GM18907 (cell line): ENCODE data around the gene C16orf90.

Experiments
- ATAC-seq: cut with Tn5 transposase; IDR thresholded peaks from one replicate; pipeline ENCODE4 v1.9.1; 2021; ENCODE audit warnings: mild to moderate bottlenecking, moderate library complexity; ENCODE audit not compliant: unreplicated experiment

Gene C16orf90

DNA sequence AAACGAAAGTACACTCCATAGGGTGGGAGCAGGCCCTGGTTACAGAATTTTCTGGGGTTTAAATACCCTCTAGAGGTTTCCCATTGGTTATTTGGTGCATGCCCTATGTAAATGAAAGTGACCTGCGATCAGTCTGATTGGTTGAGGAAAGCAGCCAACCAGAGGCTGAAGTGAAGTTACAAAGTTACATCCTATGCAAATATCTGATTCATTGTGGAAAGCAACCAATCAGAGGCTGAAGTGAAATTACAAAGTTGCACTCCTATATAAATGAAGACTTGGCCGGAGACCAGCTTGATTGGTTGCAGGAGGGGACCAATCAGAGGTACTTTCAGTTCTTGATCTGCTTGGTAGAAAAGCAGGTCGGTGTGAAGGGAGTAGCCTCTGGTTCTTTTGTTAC is 27.4 kb downstream of the C16orf90 start:
- ATAC-seq: no peak

DNA sequence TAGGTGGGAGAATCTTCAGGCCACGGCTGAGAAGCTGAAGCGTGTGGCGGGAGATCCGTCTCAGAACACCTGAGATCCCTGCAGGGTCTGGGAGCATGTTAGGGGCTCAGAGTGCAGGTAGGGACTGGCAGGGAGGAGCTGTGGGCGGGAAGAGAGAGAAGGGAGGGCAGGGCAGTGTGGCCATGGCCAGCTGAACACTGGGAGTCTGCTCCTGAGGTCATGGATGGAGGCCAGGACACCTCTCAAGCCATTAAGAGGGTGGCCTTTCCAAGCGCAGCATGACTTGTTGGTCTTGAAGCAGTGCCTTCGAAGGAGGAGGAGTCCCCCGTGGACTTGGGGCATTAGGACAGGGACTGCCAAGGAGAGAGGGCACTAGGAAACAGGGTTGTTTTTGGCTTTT is 28.1 kb downstream of the C16orf90 start:
- ATAC-seq: no peak

DNA sequence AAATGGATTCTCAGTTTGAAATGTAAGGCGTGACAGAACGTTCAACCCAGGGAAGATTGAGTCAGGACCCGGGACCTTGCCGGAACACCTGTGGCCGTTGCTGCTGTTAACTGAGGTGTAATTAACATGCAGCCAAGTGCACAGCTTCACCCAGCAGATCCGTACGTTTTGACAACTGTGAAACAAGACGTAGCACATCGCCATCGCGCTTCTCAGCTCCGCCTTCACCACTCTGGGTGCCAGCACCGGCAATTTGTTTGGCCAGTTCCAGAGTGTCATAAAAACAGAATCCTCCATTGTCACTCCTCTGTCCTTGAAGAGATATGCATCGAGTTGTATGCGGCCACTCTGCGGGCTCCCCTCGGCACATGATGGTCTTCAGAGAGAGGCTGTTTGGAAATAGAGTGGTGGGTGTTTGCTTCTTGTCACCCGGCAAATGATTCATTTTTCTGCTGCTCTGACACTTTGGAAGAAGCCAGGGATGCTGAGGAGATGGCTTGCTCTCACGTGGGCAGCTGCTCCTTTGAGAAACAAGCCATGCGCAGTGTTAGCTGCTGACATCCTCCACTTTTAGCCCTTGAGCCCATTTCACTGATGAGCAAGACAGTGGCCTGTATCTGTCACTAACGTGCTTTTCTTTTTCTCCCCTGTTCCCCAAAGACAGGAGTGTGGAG is 29.2 kb downstream of the C16orf90 start:
- no peak for ATAC-seq

DNA sequence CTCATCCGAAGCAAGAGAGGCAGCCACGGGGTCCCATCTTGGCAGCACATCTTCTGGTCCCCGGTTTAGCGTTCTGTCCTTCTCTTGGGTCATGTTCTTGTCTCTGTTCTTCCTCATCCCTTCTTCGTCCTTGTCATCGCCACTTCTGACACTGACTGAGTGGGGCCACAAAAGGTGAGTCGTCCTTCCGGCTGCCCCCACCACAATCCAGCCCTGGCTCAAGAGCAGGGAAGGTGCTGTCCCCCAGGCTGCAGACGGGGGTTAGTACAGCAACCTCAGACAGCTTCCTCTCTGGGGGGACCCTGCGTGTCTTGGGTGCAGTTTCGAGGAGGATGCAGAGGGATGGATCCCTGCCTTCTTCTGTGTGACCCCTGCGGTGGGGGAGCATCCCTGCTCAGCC is 30.0 kb downstream of the C16orf90 start:
- no peak for ATAC-seq

DNA sequence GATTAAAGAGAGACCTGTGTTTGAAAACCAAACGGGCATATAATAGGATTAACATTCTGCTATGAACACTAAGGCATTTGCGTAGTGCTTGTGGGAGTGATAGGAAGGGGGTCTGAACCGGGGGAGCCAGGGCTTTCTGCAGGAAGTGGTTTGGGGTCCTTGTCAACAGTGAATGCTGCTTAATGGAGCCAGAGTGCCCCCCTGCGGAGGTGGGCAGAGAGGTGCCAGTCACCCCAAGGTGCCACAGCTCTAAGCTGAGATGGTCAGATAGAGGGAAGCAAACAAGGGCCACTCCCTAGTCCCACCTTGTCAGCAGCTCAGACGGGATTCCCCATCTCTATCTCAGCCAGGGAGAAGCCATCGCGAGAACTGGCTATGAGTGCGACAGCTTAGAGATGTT is 34.1 kb downstream of the C16orf90 start:
- no peak for ATAC-seq

DNA sequence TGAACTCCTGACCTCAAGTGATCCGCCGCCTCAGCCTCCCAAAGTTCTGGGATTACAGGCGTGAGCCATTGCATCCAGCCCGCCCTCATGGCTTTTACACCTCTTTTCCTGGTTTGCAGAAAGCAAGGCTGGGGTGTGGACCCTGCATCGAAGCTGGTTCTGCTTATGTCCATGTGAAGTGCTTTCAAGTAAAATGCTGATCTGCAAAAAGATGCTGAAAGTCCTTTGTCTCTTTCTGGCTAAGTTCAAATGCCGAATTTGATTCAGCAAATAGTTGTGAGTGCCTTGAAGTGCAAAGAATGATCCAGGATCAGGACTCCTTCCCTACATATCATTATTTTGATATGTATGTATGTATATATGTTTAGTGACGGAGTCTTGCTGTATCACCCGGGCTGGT is 34.7 kb downstream of the C16orf90 start:
- no peak for ATAC-seq

DNA sequence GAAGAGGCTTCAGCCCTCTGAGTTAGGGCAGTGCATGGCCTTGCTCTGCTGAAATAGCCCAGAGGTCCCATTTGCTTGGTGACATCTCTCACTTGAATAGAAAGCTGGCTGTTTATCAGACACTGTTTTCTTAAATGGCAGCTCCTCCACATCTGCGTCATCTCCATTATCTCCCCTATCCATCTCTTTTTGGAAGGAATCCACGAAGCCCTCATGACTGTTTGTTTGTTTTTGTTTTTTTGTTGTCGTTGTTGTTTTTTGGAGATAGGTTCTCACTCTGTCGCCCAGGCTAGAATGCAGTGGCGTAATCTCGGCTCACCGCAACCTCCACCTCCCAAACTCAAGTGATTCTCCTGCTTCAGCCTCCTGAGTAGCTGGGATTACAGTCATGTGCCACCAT is 35.2 kb downstream of the C16orf90 start:
- no peak for ATAC-seq

DNA sequence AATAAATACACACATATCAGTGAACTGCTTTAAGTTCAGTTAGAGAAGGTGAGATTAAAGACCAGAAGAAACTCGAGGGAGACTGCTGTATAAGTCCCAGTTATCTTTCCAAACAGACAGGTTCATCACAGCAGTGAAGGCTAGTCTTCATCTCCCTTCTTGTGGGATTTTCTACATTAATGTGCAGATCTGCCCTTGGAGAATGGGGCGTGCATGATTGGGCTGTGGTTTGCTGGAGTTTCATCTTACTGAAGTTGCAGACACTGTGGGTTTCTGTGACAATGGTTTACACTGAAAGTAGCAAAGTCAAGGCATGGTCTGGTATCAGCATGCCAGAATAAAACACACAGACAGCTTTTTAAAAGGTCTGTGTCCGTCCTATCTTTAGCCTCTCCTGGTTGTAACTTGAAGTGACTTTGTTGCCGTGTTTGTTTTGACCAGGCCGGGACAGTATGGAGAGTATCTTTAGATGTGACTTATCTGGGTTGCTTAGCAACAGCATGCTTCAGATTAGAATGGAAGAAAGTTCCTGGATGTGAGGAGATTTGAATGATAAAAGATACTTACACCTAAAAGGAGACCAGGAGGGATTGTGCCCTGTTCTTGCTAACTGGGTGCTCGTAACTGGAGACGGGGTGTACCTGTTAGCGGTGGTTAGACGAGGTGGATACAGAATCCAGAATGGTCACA is 35.7 kb downstream of the C16orf90 start:
- ATAC-seq: no peak

DNA sequence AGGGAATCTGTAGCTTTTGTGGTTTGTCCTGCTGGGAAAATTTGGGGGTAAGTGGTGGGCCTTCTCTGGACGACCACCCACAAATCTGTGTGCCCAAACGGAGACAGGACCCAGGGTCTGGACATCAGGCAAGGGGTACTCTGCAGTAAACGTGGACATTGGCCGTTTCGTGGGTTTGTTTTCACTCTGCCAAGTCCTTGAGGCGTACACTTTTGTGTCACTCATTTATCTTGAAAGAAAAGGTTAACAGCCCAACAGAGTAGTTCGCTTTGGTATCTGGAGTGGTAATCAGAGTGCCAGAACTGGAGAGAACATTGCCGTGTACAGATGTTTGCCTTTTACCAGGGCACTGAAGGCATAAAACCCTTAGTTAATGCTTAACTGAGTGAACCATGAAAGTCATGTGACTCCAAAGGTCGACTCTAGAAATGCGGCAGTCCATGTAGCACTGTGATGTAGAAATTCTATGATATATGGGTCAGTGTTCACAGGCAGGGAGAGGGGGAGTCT is 36.4 kb downstream of the C16orf90 start:
- peak; percentile 41 for ATAC-seq

DNA sequence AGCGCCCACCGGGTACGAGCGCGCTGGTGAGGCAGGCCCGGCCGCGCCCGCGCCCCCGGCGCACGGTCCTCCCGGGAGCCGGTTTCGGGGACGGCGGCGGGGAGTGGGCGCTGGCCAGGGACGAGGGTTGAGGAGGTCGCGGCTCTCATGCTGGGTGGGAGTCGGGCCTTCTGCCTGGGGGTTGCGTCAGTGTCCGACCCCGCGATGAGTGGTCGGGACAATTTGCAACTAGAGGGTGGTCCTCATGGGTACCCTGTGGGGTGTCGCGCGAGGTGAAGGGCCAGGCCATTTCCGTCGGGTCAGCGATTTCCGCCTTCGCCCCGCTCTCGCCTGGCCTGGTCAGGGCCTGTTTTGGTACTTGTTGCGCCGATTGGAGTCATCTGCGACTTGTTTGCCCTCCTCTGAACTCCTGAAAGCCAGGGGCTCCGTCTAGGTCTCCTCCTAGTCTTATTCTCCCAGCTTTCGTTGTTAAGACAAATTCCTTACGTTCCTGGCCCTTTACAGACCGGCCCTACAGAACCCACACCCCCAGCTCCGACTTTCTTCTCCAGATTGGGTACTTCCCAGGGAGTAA is 36.9 kb downstream of the C16orf90 start:
- peak; percentile 10 for ATAC-seq

DNA sequence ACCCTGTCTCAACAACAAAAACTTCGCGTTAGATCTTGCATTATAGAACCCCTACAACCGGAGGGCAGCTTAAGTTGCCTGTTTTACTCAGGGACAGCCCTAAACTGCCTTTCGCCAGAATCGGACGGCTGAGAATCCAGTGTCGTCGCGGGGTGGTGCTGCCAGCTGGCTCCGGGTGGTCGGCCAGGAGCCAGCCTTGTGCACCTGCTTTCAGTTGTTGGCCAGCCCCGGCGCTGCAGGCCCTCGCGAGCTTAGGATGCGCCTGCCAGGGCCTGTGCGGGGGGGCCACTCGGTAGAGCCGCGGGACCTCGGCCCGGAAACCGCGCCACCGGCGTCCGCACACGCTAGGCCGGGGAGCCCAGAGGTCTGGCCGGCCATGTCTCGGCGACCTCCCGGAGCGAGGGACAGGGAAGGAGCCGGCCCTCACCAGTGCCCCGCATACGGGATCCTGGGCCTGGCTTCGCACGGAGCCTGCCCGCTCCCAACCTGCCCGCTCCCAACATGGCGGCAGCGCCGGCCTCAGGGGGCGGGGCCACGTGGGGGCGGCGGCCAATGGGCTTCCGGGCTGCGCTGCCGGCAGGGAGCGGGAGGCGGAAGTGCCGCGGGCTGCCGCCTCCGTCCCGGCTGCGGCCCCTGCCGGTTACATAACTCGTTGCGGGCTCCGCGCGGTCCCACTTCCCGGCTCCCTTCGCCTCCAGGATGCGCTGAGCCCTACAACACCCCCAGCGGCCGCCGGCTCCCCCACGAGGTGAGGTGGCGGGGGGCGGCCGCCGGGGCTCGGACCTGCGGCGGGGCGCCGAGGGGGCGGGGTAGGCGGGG is 37.6 kb downstream of the C16orf90 start:
- peak; percentile 75 for ATAC-seq

DNA sequence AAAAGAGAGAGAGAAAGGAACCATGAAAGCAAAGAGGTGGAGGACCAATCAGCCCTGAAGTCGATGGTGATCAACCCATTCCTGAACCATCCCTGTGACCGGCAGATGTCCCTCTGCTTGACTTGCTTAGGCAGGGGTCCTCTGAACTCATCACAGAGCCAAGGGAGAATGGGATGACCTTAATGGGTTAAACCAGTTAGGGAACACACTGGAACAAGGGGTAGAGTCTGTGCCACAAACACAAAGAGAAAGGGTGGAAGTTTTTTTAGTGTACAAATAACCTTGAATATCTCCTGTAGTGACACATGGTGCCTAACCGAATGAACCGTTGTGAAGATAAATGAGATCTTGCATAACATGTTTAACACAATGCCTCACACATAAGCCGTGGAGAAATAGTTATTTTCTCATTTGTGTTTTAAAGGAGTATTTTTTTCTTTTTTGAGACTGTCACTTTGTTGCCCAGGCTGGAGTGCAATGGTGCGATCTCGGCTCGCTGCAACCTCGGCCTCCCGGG is 40.6 kb downstream of the C16orf90 start:
- no peak for ATAC-seq

DNA sequence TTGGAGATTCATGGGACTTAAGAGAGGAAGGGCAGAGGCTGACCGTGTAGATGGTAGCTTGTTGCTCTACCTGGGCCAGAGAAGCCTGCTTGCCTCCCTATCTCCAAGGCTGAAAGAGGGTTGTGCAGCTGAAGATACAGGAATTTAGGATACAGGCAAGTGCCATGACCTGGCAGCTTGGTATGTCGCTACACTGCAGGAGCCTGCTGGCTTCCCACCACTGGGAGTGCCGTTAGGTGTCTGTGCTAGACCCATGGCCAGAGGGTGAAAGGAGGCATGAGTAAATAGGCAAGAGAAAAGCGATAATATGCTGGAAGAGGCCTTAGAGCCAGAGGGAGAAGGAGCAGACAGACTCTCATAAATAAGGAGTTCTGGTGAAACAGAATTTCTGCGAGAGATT is 41.2 kb downstream of the C16orf90 start:
- no peak for ATAC-seq

DNA sequence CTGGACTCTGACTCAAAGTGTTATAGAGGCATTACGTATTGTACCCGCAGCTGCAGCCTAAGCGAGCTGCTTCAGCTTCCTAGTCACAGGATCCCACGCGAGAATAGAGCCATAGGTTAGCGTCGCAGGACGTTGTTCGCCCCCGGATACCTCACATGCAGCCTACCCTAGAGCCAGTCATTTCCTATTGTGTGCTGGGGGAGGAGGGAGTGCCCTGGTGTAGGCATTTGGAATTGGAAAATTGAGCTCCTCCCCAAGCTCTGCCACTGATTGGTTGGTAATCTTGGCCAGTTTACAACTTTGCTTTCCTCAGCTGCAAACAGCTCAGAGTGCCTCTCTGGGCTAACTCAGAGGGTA is 51.3 kb downstream of the C16orf90 start:
- ATAC-seq: peak; percentile 26
